SU-DHL-6 (cell line): ENCODE results near the gene TRIM29.

Source experiments
- EZH2phosphoT487 ChIP-seq: fragments of 200-600 bp; sonication (generic), shearing (Covaris generic); conservative IDR thresholded peaks from 2 replicates; pipeline ENCODE4 v1.6.1; 2018; ENCODE audit warnings: mild to moderate bottlenecking, antibody characterized with exemption, low read length, moderate library complexity, mixed read lengths
- TF ChIP-seq, protein P1 (sequence below): fragments of 200-600 bp; sonication (generic); IDR thresholded peaks from one replicate; pipeline ENCODE4 v1.5.1; 2017; ENCODE audit warnings: antibody characterized with exemption, mild to moderate bottlenecking, low read length, moderate library complexity; ENCODE audit not compliant: insufficient read depth, poor library complexity, severe bottlenecking

DNA sequence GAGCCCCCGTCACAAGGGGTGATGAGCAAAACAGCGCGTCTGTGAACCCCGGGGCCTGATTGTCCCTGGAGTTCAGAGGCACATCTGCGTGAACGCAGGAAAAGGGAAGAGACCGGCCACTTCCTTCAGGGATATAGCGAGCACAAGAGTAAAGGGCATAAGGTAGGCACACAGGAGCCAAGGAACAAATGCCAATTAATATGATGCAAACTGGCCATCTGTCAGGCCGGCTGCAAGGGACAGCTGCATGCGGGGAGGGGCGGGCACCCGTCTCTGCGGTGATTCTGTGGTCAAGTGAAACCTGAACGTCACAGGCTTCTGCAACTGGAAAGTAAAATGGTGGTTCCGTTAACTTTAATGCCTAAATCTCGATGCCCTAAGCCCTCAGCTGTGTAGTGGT is 64.7 kb downstream of the TRIM29 start:
- TF ChIP-seq EZH2phosphoT487: no peak
- TF ChIP-seq, protein P1, sequence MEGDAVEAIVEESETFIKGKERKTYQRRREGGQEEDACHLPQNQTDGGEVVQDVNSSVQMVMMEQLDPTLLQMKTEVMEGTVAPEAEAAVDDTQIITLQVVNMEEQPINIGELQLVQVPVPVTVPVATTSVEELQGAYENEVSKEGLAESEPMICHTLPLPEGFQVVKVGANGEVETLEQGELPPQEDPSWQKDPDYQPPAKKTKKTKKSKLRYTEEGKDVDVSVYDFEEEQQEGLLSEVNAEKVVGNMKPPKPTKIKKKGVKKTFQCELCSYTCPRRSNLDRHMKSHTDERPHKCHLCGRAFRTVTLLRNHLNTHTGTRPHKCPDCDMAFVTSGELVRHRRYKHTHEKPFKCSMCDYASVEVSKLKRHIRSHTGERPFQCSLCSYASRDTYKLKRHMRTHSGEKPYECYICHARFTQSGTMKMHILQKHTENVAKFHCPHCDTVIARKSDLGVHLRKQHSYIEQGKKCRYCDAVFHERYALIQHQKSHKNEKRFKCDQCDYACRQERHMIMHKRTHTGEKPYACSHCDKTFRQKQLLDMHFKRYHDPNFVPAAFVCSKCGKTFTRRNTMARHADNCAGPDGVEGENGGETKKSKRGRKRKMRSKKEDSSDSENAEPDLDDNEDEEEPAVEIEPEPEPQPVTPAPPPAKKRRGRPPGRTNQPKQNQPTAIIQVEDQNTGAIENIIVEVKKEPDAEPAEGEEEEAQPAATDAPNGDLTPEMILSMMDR: no peak
